GM20000 (cell line): Measurements from ENCODE around the gene HS3ST6.
A peak's percentile ranks its signal among the peaks of the same experiment; 100 is the strongest.
"Not testable (repeated sequence)": the region's sequence is repeated elsewhere in the genome, so short reads cannot be mapped to it uniquely, and the experiment has no call there.

Experiments used
- DNase-seq: peaks from one replicate; pipeline ENCODE4 v3.0.0; 2012; ENCODE audit warnings: low spot score
- TF ChIP-seq, protein P1 (sequence below): IDR thresholded peaks from 2 replicates; pipeline ENCODE4 v1.5.1; 2012; ENCODE audit warnings: mild to moderate bottlenecking, control low read depth; ENCODE audit errors: extremely low read depth, missing control alignments

The HS3ST6 gene

DNA sequence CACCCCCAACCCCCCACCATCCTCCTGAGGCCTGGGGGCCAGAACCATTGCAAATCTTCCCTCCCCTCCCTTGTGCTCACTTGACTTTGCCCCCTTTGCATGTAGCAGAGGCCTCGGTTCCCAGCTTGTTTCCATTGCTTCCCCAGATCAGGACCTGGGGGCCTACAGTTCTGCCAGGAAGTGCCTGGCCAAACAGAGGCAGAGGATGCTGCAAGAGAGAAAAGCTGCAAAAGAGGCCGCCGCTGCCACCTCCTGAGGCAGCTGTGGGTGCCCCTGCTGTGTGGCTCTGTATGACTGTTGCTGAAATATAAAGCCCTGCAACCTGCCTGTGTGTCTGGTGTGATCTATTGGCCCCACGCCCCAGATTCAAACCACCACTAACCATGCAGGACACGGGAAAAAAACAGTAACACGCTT, 43.4 kb upstream of the HS3ST6 start:
- TF ChIP-seq, protein P1, sequence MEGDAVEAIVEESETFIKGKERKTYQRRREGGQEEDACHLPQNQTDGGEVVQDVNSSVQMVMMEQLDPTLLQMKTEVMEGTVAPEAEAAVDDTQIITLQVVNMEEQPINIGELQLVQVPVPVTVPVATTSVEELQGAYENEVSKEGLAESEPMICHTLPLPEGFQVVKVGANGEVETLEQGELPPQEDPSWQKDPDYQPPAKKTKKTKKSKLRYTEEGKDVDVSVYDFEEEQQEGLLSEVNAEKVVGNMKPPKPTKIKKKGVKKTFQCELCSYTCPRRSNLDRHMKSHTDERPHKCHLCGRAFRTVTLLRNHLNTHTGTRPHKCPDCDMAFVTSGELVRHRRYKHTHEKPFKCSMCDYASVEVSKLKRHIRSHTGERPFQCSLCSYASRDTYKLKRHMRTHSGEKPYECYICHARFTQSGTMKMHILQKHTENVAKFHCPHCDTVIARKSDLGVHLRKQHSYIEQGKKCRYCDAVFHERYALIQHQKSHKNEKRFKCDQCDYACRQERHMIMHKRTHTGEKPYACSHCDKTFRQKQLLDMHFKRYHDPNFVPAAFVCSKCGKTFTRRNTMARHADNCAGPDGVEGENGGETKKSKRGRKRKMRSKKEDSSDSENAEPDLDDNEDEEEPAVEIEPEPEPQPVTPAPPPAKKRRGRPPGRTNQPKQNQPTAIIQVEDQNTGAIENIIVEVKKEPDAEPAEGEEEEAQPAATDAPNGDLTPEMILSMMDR, result no peak
- no peak for DNase-seq

DNA sequence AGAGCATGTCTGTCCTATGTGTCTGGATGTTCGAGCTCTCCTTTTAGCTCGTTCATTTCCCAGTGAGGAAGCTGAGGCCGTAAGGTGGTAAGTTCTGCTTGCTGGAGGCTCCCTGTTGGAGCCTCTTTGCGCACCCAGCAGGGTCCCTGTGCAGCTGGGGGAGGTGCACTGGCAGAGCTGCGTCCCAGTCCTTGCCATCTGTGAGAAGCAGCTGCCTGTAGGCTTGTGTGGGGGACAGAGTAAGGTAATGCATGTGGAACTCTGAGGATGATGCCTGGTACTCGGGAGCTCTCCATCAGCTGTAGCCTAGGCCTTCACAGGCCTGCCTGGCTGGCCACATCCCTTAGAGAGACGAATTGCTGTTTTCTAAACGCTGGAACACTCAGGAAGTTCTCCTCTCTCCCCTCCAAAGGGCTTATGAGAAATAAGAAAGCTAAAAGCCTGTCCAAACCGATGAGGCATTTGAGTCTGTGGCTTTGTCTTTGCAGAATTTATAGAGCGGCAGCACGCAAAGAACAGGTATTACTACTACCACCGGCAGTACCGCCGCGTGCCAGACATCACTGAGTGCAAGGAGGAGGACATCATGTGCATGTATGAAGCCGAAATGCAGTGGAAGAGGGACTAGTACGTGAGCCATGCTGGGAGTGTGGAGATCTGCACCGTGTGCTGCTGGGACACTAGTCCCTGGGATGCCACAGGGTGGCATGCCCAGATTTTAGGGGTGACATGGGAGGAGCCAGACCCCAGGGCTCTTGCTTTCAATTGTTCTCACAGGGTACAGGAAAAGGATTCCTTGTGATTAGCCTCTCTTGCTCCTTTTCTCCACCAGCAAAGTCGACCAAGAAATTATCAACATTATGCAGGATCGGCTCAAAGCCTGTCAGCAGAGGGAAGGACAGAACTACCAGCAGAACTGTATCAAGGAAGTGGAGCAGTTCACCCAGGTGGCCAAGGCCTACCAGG, 42.7 kb upstream of the HS3ST6 start:
- TF ChIP-seq, protein P1, result no peak
- DNase-seq, result no peak

DNA sequence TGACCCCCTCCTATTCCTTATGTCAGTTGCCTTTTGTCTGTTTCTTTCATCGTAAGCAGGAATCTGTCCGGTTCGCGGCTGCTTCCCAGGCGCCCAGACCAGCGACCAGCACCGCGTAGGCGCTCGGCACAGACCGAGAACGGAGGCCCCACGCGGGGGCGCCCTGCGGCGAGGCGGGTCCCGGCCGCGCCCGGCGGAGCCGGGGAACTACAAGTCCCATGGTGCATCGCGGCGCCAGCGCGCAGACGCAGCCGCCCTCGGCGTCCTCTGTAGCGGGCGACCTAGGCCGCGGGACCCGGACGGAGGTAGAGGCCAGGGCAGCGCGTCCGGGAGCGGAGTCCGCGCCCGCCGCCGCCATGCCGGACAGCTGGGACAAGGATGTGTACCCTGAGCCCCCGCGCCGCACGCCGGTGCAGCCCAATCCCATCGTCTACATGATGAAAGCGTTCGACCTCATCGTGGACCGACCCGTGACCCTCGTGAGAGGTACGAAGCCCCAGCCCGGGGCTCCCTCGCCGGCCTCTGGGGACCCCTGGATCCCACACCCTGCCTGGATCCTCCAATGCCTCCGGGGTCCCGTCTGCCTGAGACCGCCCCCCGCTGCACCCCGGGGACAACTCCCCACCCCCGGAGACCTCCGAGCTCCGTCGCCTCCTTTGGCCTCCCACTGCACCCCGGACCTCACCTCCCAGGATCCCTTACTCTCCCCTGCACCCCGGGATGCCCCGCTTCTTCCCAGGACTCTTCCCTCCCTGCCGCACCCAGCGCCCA, 41.2 kb upstream of the HS3ST6 start, which contains the start of gene NDUFB10:
Gene NDUFB10, plus strand, starts transcription at position 270 of the 771 bp plus-strand sequence. Its CDS starts 87 bp downstream, at position 357.
- TF ChIP-seq, protein P1, result peak; percentile 85

DNA sequence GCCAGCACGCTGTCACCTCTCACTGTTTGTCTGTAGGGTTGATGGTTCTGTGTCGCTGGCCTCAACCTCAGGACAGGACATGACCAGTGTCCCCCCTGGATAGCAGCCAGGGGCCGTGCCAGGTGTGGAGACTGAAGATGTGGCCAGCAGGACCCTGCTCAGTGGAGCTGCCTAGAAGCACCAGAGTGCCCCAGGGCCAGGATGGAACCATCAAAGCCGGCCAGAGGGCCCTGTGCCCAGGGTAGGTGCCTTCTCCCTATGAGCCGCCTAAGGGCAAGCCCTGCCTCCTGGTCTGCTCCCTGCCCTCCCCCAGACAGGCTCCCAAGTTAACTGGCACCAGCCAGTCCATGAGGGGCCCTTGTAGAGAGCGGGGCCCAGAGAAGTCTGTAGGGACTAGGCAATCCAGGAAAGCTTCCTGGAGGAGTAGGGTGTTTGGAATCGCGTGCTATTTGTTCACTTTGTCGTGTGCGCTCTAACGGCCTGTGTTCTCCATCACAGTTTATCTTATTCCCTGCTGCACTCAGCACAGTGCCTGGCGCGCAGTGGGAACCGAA, 40.6 kb upstream of the HS3ST6 start:
- no peak for DNase-seq
- TF ChIP-seq, protein P1, result no peak

More for the DNA sequence above, 41.2 kb upstream of the HS3ST6 start, which contains the start of gene NDUFB10:
- DNase-seq, result peak; percentile 96

DNA sequence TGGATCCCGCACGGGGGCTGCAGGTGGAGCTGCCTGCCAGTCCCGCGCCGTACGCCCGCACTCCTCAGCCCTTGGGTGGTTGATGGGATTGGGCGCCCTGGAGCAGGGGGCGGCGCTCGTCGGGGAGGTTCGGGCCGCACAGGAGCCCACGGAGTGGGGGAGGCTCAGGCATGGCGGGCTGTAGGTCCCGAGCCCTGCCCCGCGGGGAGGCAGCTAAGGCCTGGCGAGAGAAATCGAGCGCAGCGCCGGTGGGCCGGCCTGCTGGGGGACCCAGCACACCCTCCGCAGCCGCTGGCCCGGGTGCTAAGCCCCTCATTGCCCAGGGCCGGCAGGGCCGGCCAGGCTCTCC, 39.9 kb upstream of the HS3ST6 start:
- not testable (repeated sequence) for DNase-seq

DNA sequence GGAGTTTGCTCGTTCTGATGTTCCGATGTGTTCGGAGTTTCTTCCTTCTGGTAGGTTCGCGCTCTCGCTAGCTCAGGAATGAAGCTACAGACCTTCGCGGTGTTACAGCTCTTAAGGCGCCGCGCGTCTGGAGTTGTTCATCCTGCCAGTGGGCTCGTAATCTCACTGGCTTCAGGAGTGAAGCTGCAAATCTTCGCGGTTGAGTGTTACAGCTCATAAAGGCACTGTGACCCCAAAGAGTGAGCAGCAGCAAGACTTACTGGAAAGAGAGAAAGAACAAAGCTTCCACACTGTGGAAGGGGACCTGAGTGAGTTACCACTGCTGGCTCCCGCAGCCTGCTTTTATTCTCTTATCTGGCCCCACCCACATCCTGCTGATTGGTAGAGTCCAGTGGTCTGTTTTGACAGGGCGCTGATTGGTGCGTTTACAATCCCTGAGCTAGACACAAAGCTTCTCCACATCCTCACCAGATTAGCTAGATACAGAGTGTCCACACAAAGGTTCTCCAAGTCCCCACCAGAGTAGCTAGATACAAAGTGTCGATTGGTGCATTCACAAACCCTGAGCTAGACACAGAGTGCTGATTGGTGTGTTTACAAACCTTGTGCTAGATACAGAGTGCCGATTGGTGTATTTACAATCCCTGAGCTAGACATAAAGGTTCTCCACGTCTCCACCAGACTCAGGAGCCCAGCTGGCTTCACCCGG, 39.4 kb upstream of the HS3ST6 start:
- DNase-seq, result not testable (repeated sequence)

DNA sequence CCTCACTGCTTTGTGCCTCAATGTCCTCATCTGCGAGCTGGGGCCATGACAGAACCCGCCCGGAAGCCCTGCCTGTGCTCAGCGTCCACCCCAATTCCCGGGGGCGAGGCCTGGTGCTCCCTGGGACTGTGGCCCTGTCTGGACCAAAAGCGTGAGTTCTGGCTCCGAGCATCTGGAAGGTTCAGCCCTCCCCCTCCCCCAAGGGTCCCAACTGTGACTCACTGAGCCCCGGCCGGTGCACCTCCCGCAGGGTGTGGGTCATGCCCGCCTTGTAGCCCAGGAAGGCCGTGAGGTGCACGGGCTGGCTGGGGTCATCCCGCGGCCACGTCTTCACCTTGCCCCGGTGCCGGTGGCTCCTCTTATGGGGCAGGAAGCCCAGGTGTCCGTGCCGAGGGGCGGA, 35.5 kb upstream of the HS3ST6 start:
- TF ChIP-seq, protein P1, result no peak
- DNase-seq, result no peak
